SHP77 (cell line): ENCODE measurements around the gene SPACA9.

ENCODE experiments used
- DNase-seq, 2 experiments: peaks; one replicate each; lab custom pipeline; 2025; lab: John Stamatoyannopoulos, UW

SPACA9 gene

DNA sequence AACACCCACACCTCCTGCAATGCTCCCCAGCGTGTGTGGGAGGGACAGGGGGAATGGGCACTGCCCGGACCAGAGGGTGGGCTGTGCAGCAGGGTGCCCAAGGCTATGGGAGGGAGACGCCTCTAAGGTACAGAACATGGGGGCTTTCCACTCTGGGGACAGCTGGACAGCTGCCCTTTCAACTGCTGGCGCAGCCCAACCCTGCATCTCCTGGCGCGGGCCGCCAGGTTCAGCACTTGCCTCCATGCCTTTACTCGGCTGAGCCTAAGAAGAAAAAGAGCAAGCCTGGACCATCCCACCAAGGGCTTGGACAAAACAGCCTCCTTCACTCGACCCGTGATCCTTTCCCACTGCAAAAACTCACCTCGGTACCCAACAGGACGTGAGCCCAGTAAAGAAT lies 15.6 kb upstream of the SPACA9 start:
- no peak for DNase-seq

DNA sequence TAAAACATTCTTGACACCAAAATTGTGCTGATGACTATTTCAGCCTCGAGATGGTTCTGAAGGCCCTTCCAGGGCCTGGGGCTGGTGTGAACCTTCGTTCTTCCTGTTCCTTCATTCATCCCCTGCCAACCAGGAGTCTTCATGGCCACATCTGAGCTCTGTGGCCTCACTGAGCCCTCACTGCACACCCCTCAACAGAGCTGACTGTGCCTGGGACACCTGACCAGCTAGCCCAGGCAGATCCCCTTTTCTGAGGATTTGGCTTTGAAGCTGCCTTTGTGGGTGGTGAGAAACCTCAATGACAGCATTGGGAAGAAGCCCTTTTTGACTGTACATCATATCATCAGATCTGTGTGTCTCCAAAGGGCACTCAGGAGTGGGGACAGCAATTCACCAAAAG lies 14.4 kb upstream of the SPACA9 start:
- no peak for DNase-seq

GRCh38 chr9:132864691-132865090 lies 14.0 kb upstream of the SPACA9 start:
- no peak for DNase-seq

DNA sequence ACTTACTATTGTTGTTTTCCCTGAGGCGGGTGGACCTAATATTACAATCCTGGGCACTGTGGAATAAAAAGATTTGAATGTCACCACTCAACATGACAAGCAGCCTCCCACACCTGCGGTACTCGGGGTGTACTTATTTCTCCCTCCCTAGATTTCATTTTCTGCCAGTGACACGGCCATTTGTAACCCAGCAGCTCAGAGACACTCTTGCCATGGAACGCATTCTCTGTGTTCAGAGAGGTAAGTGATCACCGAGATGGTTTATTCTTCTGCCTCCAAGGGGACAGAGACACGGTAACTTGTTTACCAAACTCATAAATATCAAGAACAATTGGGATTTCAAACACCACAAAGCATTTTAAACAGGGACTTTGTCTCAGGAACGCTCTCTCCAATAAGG lies 11.8 kb upstream of the SPACA9 start:
- DNase-seq: no peak

DNA sequence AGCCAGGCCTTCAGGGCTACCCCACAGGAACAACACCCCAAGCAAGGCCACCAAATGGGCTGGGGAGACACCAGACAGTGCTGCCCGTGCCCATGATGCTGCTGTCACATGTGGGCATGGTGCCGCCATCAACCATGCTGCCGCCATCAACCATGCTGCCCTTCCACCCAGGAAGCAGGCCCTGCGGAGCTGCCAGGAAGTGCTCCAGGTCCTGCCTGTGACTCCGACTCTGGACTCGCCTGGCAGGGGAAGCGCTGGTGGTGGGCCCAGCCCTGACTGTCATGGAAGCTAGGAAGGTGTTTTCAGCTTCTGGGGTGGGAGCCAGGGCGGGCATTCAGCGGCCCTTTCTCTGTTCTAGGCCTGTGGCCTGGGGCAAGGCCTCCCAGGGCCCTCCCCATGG lies 9.4 kb upstream of the SPACA9 start:
- no peak for DNase-seq

DNA sequence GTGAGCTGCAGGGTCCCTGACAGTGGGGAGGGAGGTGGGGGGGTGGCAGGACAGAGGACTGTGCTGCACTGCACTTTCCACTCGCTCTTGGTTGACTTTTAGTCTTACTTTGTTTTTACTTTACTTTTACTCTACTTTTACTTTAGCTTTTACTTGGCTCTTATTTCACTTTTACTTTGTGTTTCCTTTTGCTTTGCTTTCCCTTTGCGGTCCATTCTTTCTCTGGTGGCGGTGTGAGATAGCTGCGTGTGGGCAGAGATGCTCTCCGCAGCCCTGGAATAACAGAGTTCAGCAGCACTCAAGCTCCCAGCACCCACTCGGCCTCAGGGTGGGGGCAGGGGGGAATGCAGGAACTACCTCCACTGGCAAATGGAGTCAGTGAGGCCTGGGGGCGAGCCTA lies 5.3 kb upstream of the SPACA9 start:
- no peak for DNase-seq

DNA sequence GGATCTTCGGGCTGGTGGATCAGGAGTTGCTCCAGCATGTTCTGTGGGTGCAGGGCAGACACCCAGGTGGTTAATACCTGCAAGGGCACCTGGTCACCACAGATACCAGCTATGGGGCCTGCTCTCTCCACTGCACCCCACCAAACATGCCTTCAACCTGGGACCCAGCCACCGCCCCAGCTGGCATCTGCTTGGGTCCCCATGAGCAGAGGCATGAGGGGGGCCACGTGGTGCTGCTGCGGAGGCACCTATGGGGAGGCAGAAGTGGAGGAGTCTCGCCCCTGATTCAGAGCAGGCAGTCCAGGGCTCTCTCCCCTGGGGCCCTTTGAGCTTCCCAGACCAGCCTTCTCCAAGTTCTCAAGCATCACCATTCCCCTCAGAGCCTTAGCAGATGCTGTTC lies 3.5 kb upstream of the SPACA9 start:
- DNase-seq: no peak

DNA sequence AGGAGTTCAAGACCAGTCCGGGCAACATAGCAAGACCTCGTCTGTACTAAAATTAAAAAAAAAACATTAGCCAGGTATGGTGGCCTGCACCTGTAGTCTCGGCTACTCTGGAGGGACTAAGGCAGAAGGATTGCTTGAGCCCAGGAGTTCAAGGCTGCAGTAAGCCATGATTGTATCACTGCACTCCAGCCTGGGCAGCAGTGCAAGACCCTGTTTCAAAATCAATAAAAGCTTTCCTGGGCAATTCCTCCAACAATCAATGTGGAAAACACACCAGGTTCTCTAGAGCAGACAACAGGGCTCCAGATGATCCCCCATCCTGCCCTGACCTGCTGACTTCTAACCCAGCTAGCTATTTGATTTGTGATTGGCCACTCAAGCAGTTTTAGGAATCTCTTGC lies 1.8 kb upstream of the SPACA9 start:
- DNase-seq: no peak

- no peak for DNase-seq
Measured at GRCh38 chr9:132877458-132877823, 1.3 kb upstream of the SPACA9 start.

DNA sequence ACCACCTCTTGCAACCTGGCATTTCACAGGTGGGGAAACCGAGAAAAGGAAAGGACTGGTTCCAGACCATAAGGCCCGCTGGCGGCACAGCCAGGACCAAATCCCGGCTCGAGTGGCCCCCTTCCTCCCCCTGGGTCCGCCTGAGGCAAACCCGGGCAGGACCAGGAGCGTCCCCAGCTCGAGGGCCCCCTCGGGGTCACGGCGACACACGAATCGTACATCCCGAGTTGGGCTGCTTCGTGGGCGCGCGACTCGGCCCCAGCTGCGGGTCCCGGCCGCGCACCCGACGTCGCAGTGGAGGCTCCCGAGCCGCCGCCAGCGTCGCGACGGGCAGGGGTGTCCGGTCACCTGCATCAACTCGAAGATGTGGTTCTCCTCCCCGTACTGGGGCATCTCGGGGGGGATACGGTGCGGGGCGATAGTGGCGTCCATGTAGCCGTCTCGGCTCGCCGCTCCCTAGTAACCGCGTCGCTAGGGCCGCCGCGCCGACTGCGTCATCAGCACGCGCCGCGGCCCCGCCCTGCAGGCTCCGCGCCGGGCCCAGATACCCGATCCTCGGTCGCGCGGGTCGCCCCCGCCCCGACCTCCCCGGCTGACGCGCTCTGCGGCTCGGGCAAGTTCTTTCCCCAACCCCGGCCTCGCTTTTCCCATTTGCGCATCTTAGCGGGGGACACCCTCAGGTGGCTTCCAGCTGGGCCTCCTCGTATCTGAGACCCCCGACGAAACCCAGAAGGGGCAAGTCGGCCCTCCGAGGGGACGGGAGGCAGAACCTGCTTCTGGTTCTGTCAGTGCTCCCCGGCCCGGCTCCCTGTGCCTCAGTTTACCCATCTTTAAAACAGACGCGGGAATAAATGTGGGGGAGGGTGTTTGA lies 639 bp upstream of the SPACA9 start, which contains the start of gene AK8:
Gene AK8, minus strand, starts transcription at position 461 of the 871 bp plus-strand sequence. Its CDS starts 29 bp downstream, at position 432.
- peak in 1 of 2 experiments; percentile 41 for DNase-seq

- DNase-seq: no peak
Measured at GRCh38 chr9:132879457-132880323, 992 bp downstream of the SPACA9 start.

DNA sequence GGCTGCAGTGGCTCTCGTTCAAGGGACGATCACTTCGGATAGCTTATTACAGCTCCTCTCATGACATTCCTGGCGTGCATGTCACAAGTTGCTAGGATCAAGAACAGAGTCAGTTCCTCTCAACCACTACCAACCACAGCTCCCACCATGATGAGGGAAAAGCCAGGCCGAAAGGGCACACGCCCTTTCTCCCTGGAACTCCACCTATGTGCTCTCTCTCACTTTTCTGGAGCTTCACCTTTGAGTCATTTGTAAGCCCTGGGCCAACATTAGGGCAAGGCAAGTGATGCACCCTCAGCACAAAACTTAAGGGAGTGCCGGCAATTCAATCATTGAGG lies 1.6 kb downstream of the SPACA9 start:
- DNase-seq: no peak

GRCh38 chr9:132881826-132882225 lies 3.1 kb downstream of the SPACA9 start:
- no peak for DNase-seq

DNA sequence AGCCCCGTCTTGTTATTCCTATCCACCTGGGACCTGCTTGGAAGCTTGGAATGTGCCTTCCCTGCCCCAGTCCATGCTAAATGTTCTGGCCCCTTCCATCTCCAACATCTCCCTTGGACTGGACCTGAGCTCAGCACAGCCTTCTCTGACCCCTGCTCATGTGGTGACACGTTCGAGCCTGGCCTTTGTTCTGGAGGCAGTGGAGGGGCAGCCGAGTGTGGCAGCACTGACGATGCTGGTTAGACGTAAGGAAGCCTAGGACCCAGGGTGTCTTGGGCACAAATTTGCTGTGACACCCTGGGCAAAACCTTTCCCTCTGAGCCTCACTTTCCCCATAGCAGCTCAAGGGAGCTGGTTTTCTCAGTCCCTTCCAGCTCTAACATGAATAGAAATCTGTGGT lies 3.9 kb downstream of the SPACA9 start:
- no peak for DNase-seq

- DNase-seq: no peak
Measured at GRCh38 chr9:132883349-132884294, 4.9 kb downstream of the SPACA9 start.

DNA sequence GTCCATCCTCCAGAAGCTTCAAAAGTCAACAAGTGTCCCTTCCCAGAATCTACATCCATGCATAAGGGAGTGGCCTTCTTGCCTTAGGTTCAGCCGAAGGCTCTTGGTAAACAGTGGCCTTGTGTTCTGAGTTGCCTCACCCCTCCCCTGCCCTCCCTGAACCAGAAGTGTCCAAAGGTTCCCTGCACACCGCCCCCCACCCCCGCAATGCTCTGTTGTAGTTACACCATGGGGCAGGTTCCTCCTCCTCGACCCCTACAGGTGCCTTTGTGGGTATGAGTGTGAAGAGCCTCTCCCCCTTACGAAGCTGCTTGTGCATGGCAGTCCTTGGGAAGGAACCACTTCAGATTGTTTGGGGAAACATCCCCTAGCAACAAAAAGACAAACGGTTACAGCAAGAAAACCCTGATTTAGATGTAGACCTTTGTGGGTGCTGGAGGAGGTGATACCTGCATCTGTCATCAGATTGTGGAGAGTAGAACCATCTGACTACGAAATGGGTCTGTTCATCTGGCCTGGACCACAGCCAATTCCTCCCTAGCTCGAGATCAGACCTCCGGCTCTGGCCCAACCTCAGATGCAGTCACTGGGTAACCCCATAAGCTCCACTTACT lies 7.1 kb downstream of the SPACA9 start:
- no peak for DNase-seq

DNA sequence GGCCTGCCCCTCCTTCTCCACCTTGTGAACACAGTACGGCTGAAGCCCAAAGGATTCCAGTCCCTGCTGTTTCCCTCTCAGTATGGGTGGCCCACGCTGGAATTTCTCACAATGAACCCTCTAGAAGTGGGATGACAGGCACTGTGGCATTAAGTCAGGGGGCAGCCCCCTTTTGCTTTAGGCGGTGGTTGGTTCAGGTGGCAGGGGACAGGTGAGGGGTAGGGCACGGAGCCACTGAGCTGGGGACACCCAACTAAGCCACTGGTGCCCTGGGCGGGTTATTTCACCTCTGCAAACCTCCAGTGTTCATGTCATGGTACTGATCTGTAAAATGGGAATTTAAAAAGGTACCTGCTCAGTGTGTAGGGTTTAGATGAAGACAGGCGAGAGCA lies 7.6 kb downstream of the SPACA9 start:
- no peak for DNase-seq

DNA sequence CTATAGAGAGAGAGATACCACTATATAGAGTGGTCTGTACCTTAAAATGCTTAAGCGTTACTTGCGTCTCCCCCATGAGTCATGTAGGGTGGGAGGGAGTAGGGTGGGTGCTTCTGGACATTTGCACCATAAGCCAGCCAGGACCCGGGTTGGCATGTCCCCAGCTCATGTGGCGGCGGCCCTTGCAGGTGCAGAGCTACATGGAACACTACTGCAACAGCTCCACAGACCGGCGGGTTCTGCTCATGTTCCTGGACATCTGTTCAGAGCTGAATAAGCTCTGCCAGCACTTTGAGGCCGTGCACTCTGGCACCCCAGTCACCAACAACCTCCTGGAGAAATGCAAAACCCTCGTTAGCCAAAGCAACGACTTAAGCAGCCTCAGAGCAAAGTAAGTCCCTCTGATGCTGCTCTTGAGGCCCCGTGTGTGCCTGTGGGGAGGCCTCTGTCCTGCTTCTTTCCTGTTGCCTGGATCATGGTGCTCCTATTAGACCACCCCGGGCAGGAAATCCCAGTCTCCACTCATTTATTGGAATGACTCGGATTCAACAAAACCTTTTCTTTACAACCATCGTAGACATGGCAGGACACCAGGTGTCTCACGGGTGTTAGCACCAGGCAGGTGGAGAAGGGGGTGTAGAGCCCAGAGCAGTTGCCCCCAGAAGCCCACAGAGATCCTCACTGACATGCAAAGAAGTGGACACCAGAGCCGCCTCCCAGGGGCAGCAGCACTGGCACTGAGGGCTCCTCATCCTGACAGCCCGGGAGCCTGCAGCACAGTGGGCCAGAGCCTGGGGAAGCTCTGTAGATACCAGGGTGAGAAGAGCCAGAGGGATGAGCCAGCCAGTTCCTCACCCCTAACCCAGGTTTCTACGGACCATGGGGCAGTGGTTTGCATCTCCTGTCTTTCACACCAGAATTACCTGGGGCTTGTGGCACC lies 8.8 kb downstream of the SPACA9 start:
- no peak for DNase-seq

GRCh38 chr9:132888151-132888550 lies 9.5 kb downstream of the SPACA9 start:
- no peak for DNase-seq

DNA sequence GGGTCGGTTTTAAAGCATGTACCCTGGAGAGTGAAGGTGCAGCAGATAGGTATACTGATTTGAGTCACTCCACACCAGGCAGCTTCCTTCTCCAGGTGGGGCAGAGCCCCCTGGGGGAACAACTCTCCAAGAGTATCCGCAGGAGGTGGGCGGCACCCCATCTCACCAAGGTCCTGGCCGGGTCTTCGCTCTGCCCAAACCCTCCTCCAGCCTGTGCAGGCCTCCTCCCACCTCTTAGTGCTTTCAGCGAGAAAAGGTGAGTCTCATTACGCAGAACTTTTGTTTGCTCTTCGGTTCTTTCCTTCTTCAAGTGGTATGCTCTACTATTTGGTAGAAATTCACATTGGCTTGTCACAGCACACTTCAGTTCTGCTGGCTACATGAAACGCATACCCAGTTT lies 13.7 kb downstream of the SPACA9 start:
- no peak for DNase-seq

DNA sequence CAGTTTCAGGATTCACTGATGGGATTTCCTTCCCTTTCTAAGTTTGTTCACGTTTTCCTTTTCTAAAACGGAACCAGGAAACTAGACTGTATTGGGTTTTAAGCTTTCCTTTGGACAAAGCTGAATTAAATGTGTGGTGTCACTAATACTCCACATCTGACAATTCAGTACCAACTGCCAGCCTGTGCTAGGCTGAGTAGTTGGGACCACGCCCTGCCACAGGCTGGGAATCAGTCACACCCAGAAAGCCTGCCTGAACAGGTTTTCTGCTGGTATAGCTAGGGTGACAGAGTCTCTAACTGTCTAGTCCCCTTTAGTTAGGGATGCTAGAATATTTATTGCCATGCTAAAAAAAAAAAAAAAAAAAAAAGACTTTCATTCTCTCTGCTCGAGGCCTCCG lies 15.6 kb downstream of the SPACA9 start:
- DNase-seq: no peak
